Heart right ventricle (tissue), 16 donors: ENCODE data around the gene SMARCA2. TPM values are rescaled to one million over a fixed set of nuclear protein-coding genes. Genes with fewer than 3 reads are reported as not detected.

ENCODE experiments used
- ATAC-seq, 8 donors: fragments of 200-7000 bp; cut with Tn5 transposase; one replicate each; pipeline ENCODE4 v1.9.1; 2020; ENCODE audit warnings: mild to moderate bottlenecking in 8 of 8, moderate library complexity in 8 of 8, moderate number of reproducible peaks in 1 of 8
- DNase-seq, 2 donors: peaks; one replicate each; pipeline ENCODE4 v3.0.0-alpha.2; 2020
- H3K27ac ChIP-seq, 10 donors: fragments of 200-600 bp; sonication (generic) in 2 of 10; one replicate each; pipeline versions ENCODE4 v1.5.0 to v1.8.0; 2020 to 2022; ENCODE audit warnings: mild to moderate bottlenecking in 3 of 10
- H3K27me3 ChIP-seq, 7 donors: fragments of 200-600 bp; one replicate each; pipeline ENCODE4 v1.8.0; 2021 to 2022; ENCODE audit warnings: mild to moderate bottlenecking in 2 of 7
- H3K36me3 ChIP-seq, 9 donors: fragments of 200-600 bp; sonication (generic) in 1 of 9; one replicate each; pipeline versions ENCODE4 v1.5.0 to v1.8.0; 2020 to 2022; ENCODE audit warnings: mild to moderate bottlenecking in 2 of 9
- H3K4me1 ChIP-seq, 9 donors: fragments of 200-600 bp; sonication (generic) in 1 of 9; one replicate each; pipeline versions ENCODE4 v1.5.0 to v1.8.0; 2020 to 2022; ENCODE audit warnings: mild to moderate bottlenecking in 4 of 9
- H3K4me3 ChIP-seq, 10 donors: fragments of 200-600 bp; sonication (generic) in 2 of 10; one replicate each; pipeline versions ENCODE4 v1.5.0 to v1.8.0; 2020 to 2022; ENCODE audit warnings: mild to moderate bottlenecking in 7 of 10, moderate library complexity in 2 of 10
- H3K9me3 ChIP-seq, 11 donors: fragments of 200-600 bp in 10 of 11; sonication (generic) in 2 of 11; one replicate each; pipeline versions ENCODE4 v1.5.0 to v1.8.0; 2013 to 2022; ENCODE audit warnings: mild to moderate bottlenecking in 2 of 11, control low read depth in 1 of 11, moderate library complexity in 1 of 11
- CTCF ChIP-seq, 9 donors: fragments of 200-600 bp; sonication (generic) in 2 of 9; IDR thresholded peaks; one replicate each; pipeline versions ENCODE4 v1.5.0 to v1.8.0; 2021 to 2022; ENCODE audit warnings: antibody characterized with exemption in 9 of 9, mild to moderate bottlenecking in 5 of 9, moderate library complexity in 1 of 9
- WGBS, 2 donors: extraction: QIAGEN DNeasy Blood & Tissue Kit; methylation state at CpG; one replicate each; pipeline ENCODE4 v1.1.7; 2013; ENCODE audit warnings: inconsistent platforms in 1 of 2; 5-methylcytosine and 5-hydroxymethylcytosine counted together
- intact Hi-C, 10 donors: fragments of 100-400 bp; cut with DNase I; formaldehyde crosslinking; loops; one replicate each; pipeline versions ENCODE4 v1.11.1 to v1.14.2; 2022
- polyA plus RNA-seq, 2 donors: library from polyadenylated mRNA; stranded (reverse); fragments of 200-250 nt; gene quantifications; one replicate each; pipeline ENCODE4 v1.2.3, GENCODE V29; 2013
- total RNA-seq, 10 donors: library from RNA; stranded (reverse); fragmentation: NEBNext Ultra II Directional in 3 of 10; extraction: Animal tissue kit (Norgen Biotek cat#: 25700) in 3 of 10; gene quantifications; one replicate each; pipeline versions ENCODE4 v1.2.1 to v1.2.4, GENCODE V29; 2021 to 2023
- donor health status: Arrhythmogenic right ventricular cardiomyopathy.
- donor health status: ischemic (EF 13 %, LVEDD 7.1; RV severe dilation, severe dysfunction).
- donor health status: healthy with polysubstance abuse.
- donor health status: DM: no; HTN: yes; CAD: no.
- donor health status: DM: no; HTN: no; CAD: no.
- donor health status: ischemic (EF 25% LVEDD 6.9; RV normal size, moderate dysfunction).
- donor health status: ischemic (EF 25% LVEDD 5.7; RV mildly dilated, moderate dysfunction).
- donor health status: healthy.
- donor health status: DM: yes; HTN: yes; CAD: no.
- donor health status: Ischemic cardiomyopathy.
- donor health status: ischemic (EF 35%, LVEDD 5.7; RV mildly dilated, moderate dysfunction).
- donor health status: nonischemic (EF 11% LVEDD 7.7; RV severe dilation, severe dysfunction).
- donor health status: DM: yes; HTN: yes; CAD: no.
- donor health status: PGD.
- donor health status: ischemic (EF 29% LVEDD 5.4; RV normal size, mild dysfunction).
- donor health status: nonischemic (EF 23%, LVEDD 6.1; RV moderate dilation, normal function).

SMARCA2 gene
- total and polyA plus RNA-seq, 12 donors: 26.5 to 140 (median 105) TPM

- Histone ChIP-seq H3K36me3 (no peaks in the 10 kb centered on the region), H3K4me3 (peak overlapping the region; percentile 7 to 68 (median 54)), H3K4me1 (peaks cover 0 to 23% (median 14%) of the 10 kb centered on the region in 9 donors), H3K27ac (peak overlapping the region in 4 of 10 donors; percentile 62 to 74 (median 70)), H3K9me3 (peaks cover 0 to 14% (median 8%) of the 10 kb centered on the region in 11 donors), H3K27me3 (no peaks in the 10 kb centered on the region)
- WGBS, 2 donors: 32 to 35% methylated on average over 11 of the region's 11 CpGs
- intact Hi-C loops: loop anchor here in 3 of 10 donors (5.0 to 10.0 kb wide), 4 partner anchors 86 to 482 kb away; partner anchors contain the start of genes SMARCA2 (in 1 of the 3) and VLDLR (in 1 of the 3)
- ATAC-seq (peak in 1 of 8 donors; percentile 10), DNase-seq (no peak)
- TF ChIP-seq CTCF (IDR thresholded peaks at IDR 0.05): no peak
These were observed 227.7 kb downstream of the SMARCA2 start for GRCh38 chr9:2242831-2243330.
